GM13976 (cell line): ENCODE results near the gene MICAL2.

Experiments used
- DNase-seq: peaks from one replicate; pipeline ENCODE4 v3.0.0; 2012; ENCODE audit warnings: low spot score
- in situ Hi-C: fragments of 300-500 bp; cut with MboI; formaldehyde crosslinking; loops from one replicate; pipeline ENCODE4 v1.12.0; 2022; ENCODE audit warnings: low sequenced_read_pairs, mixed read lengths, inconsistent platforms; ENCODE audit not compliant: unreplicated experiment
- TF ChIP-seq, protein P1 (sequence below): IDR thresholded peaks from 2 replicates; pipeline ENCODE4 v1.5.1; 2012; ENCODE audit warnings: borderline replicate concordance, mild to moderate bottlenecking; ENCODE audit not compliant: insufficient read depth; ENCODE audit errors: extremely low read depth, missing control alignments, control extremely low read depth

MICAL2 gene

GRCh38 chr11:12243486-12243885 is 133.1 kb downstream of the MICAL2 start:
- no peak for DNase-seq
- TF ChIP-seq, protein P1, sequence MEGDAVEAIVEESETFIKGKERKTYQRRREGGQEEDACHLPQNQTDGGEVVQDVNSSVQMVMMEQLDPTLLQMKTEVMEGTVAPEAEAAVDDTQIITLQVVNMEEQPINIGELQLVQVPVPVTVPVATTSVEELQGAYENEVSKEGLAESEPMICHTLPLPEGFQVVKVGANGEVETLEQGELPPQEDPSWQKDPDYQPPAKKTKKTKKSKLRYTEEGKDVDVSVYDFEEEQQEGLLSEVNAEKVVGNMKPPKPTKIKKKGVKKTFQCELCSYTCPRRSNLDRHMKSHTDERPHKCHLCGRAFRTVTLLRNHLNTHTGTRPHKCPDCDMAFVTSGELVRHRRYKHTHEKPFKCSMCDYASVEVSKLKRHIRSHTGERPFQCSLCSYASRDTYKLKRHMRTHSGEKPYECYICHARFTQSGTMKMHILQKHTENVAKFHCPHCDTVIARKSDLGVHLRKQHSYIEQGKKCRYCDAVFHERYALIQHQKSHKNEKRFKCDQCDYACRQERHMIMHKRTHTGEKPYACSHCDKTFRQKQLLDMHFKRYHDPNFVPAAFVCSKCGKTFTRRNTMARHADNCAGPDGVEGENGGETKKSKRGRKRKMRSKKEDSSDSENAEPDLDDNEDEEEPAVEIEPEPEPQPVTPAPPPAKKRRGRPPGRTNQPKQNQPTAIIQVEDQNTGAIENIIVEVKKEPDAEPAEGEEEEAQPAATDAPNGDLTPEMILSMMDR = no peak
- in situ Hi-C loops = loop anchor here (25.0 kb wide), 1 partner anchor 181 kb away; no protein-coding TSS in a partner anchor

- in situ Hi-C loops = loop anchor here (25.0 kb wide), 1 partner anchor 182 kb away; no protein-coding TSS in a partner anchor
- TF ChIP-seq, protein P1 = no peak
- DNase-seq = no peak
These were observed 133.6 kb downstream of the MICAL2 start for GRCh38 chr11:12243911-12244550.

GRCh38 chr11:12245091-12245490 is 134.7 kb downstream of the MICAL2 start:
- no peak for DNase-seq
- in situ Hi-C loops = loop anchor here (25.0 kb wide), 1 partner anchor 183 kb away; no protein-coding TSS in a partner anchor
- TF ChIP-seq, protein P1 = no peak

GRCh38 chr11:12245549-12246016 is 135.2 kb downstream of the MICAL2 start:
- TF ChIP-seq, protein P1 = no peak
- DNase-seq = no peak
- in situ Hi-C loops = loop anchor here (25.0 kb wide), 1 partner anchor 183 kb away; no protein-coding TSS in a partner anchor

DNA sequence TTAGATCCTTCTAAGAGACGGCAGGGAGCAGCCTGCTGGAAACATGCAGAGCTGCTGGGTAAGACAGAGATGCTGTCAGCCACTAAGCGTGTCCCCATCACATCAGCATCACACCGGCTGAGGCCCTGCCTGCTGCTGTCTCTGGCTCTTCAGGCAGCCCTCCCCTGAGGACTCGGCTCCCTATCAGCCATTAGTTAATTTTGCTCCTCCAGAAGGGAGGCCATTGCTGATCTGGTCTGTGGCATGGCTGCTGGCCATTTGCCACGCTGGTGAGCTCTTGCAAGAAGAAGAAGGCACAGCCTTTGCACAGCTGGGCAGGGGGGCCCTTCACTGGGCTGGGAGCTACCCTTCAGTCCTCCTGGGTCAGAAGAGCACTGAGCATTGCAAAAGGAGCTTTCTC is 135.8 kb downstream of the MICAL2 start:
- no peak for DNase-seq
- TF ChIP-seq, protein P1 = no peak
- in situ Hi-C loops = loop anchor here (25.0 kb wide), 1 partner anchor 184 kb away; no protein-coding TSS in a partner anchor

DNA sequence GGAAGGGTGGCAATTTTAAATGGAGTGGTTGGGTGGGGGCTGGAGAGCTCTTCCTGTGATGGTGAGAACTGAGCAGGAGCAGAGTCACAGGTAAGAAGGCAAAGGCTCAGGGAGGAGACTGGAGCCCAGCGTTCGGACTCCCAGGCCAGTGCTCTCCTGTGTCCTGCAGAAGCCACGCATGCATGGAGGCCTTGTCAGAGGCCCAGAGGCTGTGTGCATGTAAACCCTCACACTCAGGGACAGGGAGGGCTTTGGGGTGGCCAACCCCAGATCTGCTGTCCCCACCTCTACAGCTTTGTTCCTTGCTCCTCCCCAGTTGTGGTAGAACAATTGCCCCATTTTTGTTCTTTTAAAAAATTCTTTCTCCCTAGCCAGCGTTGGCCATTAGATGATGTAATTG is 136.6 kb downstream of the MICAL2 start:
- DNase-seq = no peak
- TF ChIP-seq, protein P1 = no peak
- in situ Hi-C loops = loop anchor here (25.0 kb wide), 1 partner anchor 185 kb away; no protein-coding TSS in a partner anchor
